HepG2 (cell line): ENCODE results near the gene RCCD1.

Experiments
- ARNTL ChIP-seq: sonication (generic); formaldehyde crosslinking; IDR thresholded peaks from 2 replicates; pipeline ENCODE4 v1.4.0; 2020; ENCODE audit warnings: mild to moderate bottlenecking, missing genetic modification reagents
- ATAD3A ChIP-seq: sonication (generic); formaldehyde crosslinking; IDR thresholded peaks from 2 replicates; pipeline ENCODE4 v1.4.0; 2020; ENCODE audit warnings: missing genetic modification reagents
- EZH2 ChIP-seq: conservative IDR thresholded peaks from 2 replicates; pipeline ENCODE4 v1.6.1; 2012; ENCODE audit warnings: mild to moderate bottlenecking, low read depth, low read length, moderate library complexity
- MATR3 ChIP-seq: sonication (generic); formaldehyde crosslinking; IDR thresholded peaks from 2 replicates; pipeline ENCODE4 v1.4.0; 2020; ENCODE audit warnings: missing genetic modification reagents
- MTF1 ChIP-seq: sonication (generic); formaldehyde crosslinking; IDR thresholded peaks from 2 replicates; pipeline ENCODE4 v1.5.0; 2020; ENCODE audit warnings: missing genetic modification reagents
- NFATC3 ChIP-seq: sonication (generic); formaldehyde crosslinking; IDR thresholded peaks from 2 replicates; pipeline ENCODE4 v1.5.1; 2020; ENCODE audit warnings: mild to moderate bottlenecking, missing genetic modification reagents
- POLR2A ChIP-seq, 2 experiments: IDR thresholded peaks; 2 replicates each; pipeline ENCODE4 v1.6.1; 2011; ENCODE audit warnings: low read depth in 2 of 2, low read length in 2 of 2, mild to moderate bottlenecking in 1 of 2, moderate library complexity in 1 of 2; ENCODE audit not compliant: insufficient read depth in 1 of 2
- POLR2AphosphoS2 ChIP-seq: IDR thresholded peaks from 2 replicates; pipeline ENCODE4 v1.6.1; 2011; ENCODE audit warnings: low read depth, low read length, improper control_type of control experiment
- PRMT3 ChIP-seq: sonication (generic); formaldehyde crosslinking; IDR thresholded peaks from 2 replicates; pipeline ENCODE4 v1.8.1; 2022; ENCODE audit warnings: low read depth, mild to moderate bottlenecking, moderate library complexity, missing genetic modification reagents, borderline replicate concordance
- RFX1 ChIP-seq: fragments of 450-650 bp; IDR thresholded peaks from 2 replicates; pipeline ENCODE4 v1.6.1; 2017
- SIN3A ChIP-seq: IDR thresholded peaks from 2 replicates; pipeline ENCODE4 v1.6.1; 2011; ENCODE audit warnings: low read depth, mild to moderate bottlenecking, control low read depth, low read length, borderline replicate concordance
- TBP ChIP-seq: sonication (generic); formaldehyde crosslinking; IDR thresholded peaks from 2 replicates; pipeline ENCODE4 v1.5.0; 2020; ENCODE audit warnings: missing genetic modification reagents
- YY1 ChIP-seq: IDR thresholded peaks from 2 replicates; pipeline ENCODE4 v1.6.1; 2011; ENCODE audit warnings: low read length, low read depth, moderate library complexity, mild to moderate bottlenecking; ENCODE audit not compliant: insufficient read depth, insufficient replicate concordance

DNA sequence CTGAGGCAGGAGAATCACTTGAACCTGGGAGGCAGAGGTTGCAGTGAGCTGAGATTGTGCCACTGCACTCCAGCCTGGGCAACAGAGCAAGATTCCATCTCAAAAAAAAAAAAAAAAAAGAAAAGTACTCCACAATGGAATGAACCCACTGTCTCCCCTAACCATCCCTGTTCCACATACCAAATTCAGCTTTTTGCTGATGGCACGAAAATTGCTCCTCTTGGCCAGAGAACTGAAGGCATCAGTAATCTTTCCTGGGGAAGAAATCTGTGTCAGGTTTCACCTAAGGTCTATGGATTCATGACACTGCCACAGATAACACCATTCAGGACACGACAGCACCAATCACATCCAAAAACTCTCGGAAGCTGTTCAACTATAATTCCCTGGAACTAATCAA, 46.5 kb downstream of the RCCD1 start:
- TF ChIP-seq RFX1: no peak
- TF ChIP-seq SIN3A: no peak
- TF ChIP-seq YY1: no peak
- no peak for TF ChIP-seq NFATC3
- TF ChIP-seq MATR3 (CRISPR knock-in tag): no peak
- no peak for TF ChIP-seq PRMT3 (CRISPR knock-in tag)
- no peak for TF ChIP-seq ARNTL
- no peak for TF ChIP-seq POLR2A (IDR thresholded peaks at IDR 0.05; ENCODE audit: insufficient read depth in 1 of 2, low read depth in 2 of 2, low read length in 2 of 2)
- no peak for TF ChIP-seq TBP (CRISPR knock-in tag)
- TF ChIP-seq EZH2: no peak
- no peak for TF ChIP-seq MTF1 (CRISPR knock-in tag)
- TF ChIP-seq ATAD3A (CRISPR knock-in tag): no peak
- TF ChIP-seq POLR2AphosphoS2: no peak
